Mesenchymal stem cell (in vitro differentiated cells and primary cell): ENCODE measurements around the gene ERG.
A peak's percentile ranks its signal among the peaks of the same experiment; 100 is the strongest.

Experiments used
- DNase-seq: peaks from one replicate; pipeline ENCODE4 v3.0.0-alpha.2; 2013
- H2AFZ ChIP-seq: one replicate; pipeline ENCODE4 v1.6.1; 2013; ENCODE audit warnings: low read depth, mild to moderate bottlenecking, control low read depth, inconsistent platforms, low read length, moderate library complexity
- H2AK5ac ChIP-seq: 2 replicates; pipeline ENCODE4 v1.6.1; 2013; ENCODE audit warnings: low read length, moderate library complexity, mild to moderate bottlenecking, inconsistent platforms; ENCODE audit not compliant: severe bottlenecking
- H2BK120ac ChIP-seq: one replicate; pipeline ENCODE4 v1.6.1; 2013; ENCODE audit warnings: low read depth, mild to moderate bottlenecking, inconsistent platforms, low read length, moderate library complexity
- H2BK12ac ChIP-seq, 2 experiments: one replicate each; pipeline ENCODE4 v1.6.1; 2013; ENCODE audit warnings: inconsistent platforms in 2 of 2, low read length in 2 of 2, mild to moderate bottlenecking in 2 of 2, moderate library complexity in 2 of 2, control low read depth in 1 of 2
- H2BK15ac ChIP-seq: one replicate; pipeline ENCODE4 v1.6.1; 2013; ENCODE audit warnings: mild to moderate bottlenecking, low read depth, inconsistent platforms; ENCODE audit not compliant: poor library complexity, severe bottlenecking
- H2BK5ac ChIP-seq: 2 replicates; pipeline ENCODE4 v1.6.1; 2013; ENCODE audit warnings: low read depth, mild to moderate bottlenecking, low read length, control low read depth, inconsistent platforms; ENCODE audit not compliant: poor library complexity, severe bottlenecking
- H3K14ac ChIP-seq, 2 experiments: one replicate each; pipeline ENCODE4 v1.6.1; 2013; ENCODE audit warnings: inconsistent platforms in 2 of 2, low read length in 2 of 2, control low read depth in 1 of 2, mild to moderate bottlenecking in 1 of 2, moderate library complexity in 1 of 2
- H3K18ac ChIP-seq, 2 experiments: one replicate each; pipeline ENCODE4 v1.6.1; 2013; ENCODE audit warnings: inconsistent platforms in 2 of 2, low read length in 2 of 2, control low read depth in 1 of 2, low read depth in 1 of 2, mild to moderate bottlenecking in 1 of 2
- H3K23ac ChIP-seq, 2 experiments: one replicate each; pipeline ENCODE4 v1.6.1; 2013; ENCODE audit warnings: inconsistent platforms in 2 of 2, low read length in 2 of 2, mild to moderate bottlenecking in 2 of 2, moderate library complexity in 2 of 2, control low read depth in 1 of 2
- H3K27ac ChIP-seq: 2 replicates; pipeline ENCODE4 v1.5.1; 2013; ENCODE audit warnings: mild to moderate bottlenecking, moderate library complexity, low read length, control low read depth, inconsistent platforms; ENCODE audit not compliant: poor library complexity, severe bottlenecking
- H3K27me3 ChIP-seq, 2 experiments: 2 replicates each; pipeline versions ENCODE4 v1.6.1 to v1.7.0; 2013; ENCODE audit warnings: low read length in 2 of 2, mild to moderate bottlenecking in 2 of 2, moderate library complexity in 2 of 2, control low read depth in 1 of 2, inconsistent platforms in 1 of 2; ENCODE audit not compliant: control insufficient read depth in 1 of 2, insufficient read depth in 1 of 2
- H3K36me3 ChIP-seq, 2 experiments: 2 replicates each; pipeline versions ENCODE4 v1.6.1 to v1.7.0; 2013; ENCODE audit warnings: low read length in 2 of 2, control low read depth in 1 of 2, inconsistent platforms in 1 of 2, low read depth in 1 of 2, mild to moderate bottlenecking in 1 of 2; ENCODE audit not compliant: insufficient read depth in 2 of 2, control insufficient read depth in 1 of 2
- H3K4ac ChIP-seq, 2 experiments: one replicate each; pipeline ENCODE4 v1.6.1; 2013; ENCODE audit warnings: inconsistent platforms in 2 of 2, low read length in 2 of 2, mild to moderate bottlenecking in 2 of 2, moderate library complexity in 2 of 2, control low read depth in 1 of 2, low read depth in 1 of 2
- H3K4me1 ChIP-seq: 2 replicates; pipeline ENCODE4 v1.6.1; 2013; ENCODE audit warnings: low read depth, low read length, control low read depth; ENCODE audit not compliant: control insufficient read depth, insufficient read depth
- H3K4me2 ChIP-seq: 2 replicates; pipeline ENCODE4 v1.6.1; 2013; ENCODE audit warnings: low read length, mild to moderate bottlenecking, inconsistent platforms; ENCODE audit not compliant: poor library complexity, severe bottlenecking
- H3K4me3 ChIP-seq, 2 experiments: 2 replicates each; pipeline versions ENCODE4 v1.5.1 to v1.7.0; 2013; ENCODE audit warnings: low read length in 2 of 2, mild to moderate bottlenecking in 2 of 2, control low read depth in 1 of 2, low read depth in 1 of 2; ENCODE audit not compliant: insufficient read depth in 1 of 2
- H3K79me1 ChIP-seq: replicated peaks from 2 replicates; pipeline ENCODE4 v1.6.1; 2013; ENCODE audit warnings: mild to moderate bottlenecking, control low read depth, low read length, inconsistent platforms; ENCODE audit not compliant: poor library complexity, severe bottlenecking
- H3K9ac ChIP-seq: 2 replicates; pipeline ENCODE4 v1.7.0; 2013; ENCODE audit warnings: mild to moderate bottlenecking, low read length, moderate library complexity
- H3K9me3 ChIP-seq: 2 replicates; pipeline ENCODE4 v1.7.0; 2013; ENCODE audit warnings: mild to moderate bottlenecking, low read length; ENCODE audit not compliant: control insufficient read depth
- H4K8ac ChIP-seq: one replicate; pipeline ENCODE4 v1.6.1; 2013; ENCODE audit warnings: inconsistent platforms, mild to moderate bottlenecking, low read length, moderate library complexity
- H4K91ac ChIP-seq: one replicate; pipeline ENCODE4 v1.6.1; 2013; ENCODE audit warnings: mild to moderate bottlenecking, low read length, inconsistent platforms
- WGBS: methylation state at CpG from one replicate; pipeline ENCODE4 v1.1.7; 2013; ENCODE audit warnings: mixed read lengths; 5-methylcytosine and 5-hydroxymethylcytosine counted together

ERG gene

DNA sequence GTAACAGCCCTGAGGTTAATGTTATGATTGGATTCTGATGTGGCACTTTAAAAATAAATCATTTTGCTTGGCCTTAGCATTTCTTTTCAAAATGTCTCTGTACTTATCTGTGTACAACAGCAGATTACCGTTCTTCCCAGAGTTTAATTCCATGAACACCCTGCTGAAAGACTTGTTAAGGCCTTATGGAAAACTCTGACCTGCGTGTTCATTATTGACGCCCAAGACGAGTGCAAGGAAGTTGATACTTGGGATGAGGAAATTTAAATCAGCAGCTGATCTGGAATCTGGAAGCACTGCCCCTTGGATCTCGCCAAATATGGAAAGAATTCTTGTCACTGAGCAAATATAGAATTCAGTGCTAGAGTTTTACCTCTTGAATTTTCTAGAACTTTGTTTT, 6.7 kb downstream of the ERG start:
- Histone ChIP-seq H4K8ac (no peak overlapping the region), H3K18ac (no peak overlapping the region), H3K27ac (no peak overlapping the region), H3K36me3 (no peaks in the 10 kb centered on the region), H3K4me2 (no peak overlapping the region), H3K9ac (no peak overlapping the region), H3K79me1 (no peaks in the 10 kb centered on the region), H3K4ac (no peak overlapping the region), H2BK12ac (no peak overlapping the region), H4K91ac (no peak overlapping the region), H2BK15ac (no peak overlapping the region), H3K4me3 (no peak overlapping the region), H3K27me3 (no peaks in the 10 kb centered on the region), H2BK5ac (no peak overlapping the region), H2AK5ac (no peak overlapping the region), H2AFZ (no peak overlapping the region), H3K23ac (no peak overlapping the region), H3K14ac (no peak overlapping the region), H3K4me1 (peaks cover 16% of the 10 kb centered on the region), H2BK120ac (no peak overlapping the region), H3K9me3 (no peaks in the 10 kb centered on the region)
- no peak for DNase-seq
- 77% methylated on average over 5 of the region's 5 CpGs for WGBS

DNA sequence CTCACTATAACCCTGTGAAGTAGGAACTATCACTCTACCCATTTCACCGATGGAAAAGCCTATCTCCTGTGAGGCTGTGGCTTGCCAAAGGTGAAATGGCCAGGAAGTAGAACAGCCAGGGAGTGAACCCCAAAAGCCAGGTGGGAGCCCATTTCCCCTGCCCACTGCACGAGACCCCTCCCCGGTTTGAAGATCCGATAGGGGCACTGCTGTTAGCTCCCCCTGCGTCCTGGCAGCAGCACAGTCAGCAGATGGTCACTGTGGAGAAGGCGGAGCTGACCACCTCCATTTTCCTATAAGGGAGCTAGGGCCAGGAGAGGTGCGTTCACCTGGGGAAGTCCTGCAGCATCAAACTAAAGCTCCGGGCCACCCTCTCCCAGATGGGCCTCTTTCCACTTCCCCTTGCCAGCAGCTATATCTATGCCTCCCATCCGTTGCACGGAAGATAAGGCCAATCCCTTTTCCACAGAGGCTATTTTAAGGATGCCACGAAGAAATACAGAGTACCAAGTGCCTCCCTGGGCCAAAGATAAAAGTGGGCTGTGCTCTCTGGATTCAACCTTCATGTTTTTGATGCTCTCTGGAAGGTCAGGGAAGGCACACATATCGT, 7.8 kb downstream of the ERG start:
- 93% methylated on average over 12 of the region's 12 CpGs for WGBS

DNA sequence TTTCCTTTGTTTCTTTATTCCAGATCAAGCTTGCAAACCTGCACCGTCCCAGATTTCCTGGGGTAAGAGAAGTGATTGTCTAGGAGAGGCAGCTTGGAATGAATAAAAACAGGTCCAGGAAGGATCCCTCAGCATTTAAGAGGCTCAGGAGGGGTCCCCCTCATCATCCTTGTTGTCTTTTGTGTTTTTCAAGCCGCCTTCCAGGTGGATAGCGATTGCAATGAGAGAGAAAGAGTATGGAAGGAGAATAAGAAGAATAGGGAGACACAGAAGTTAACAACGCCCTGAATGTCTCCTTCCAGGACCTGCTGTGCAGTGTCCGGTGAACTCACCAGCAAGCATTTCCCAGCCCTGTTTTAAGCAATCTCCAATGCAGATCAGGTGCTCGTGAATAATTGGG, 8.5 kb downstream of the ERG start:
- Histone ChIP-seq H3K18ac (no peak overlapping the region), H2BK12ac (no peak overlapping the region), H4K8ac (no peak overlapping the region), H3K27me3 (no peaks in the 10 kb centered on the region), H2AK5ac (no peak overlapping the region), H3K27ac (no peak overlapping the region), H3K4me3 (no peak overlapping the region), H3K23ac (no peak overlapping the region), H3K79me1 (no peaks in the 10 kb centered on the region), H3K4ac (no peak overlapping the region), H3K9me3 (no peaks in the 10 kb centered on the region), H3K9ac (no peak overlapping the region), H2BK120ac (no peak overlapping the region), H2BK5ac (no peak overlapping the region), H3K4me2 (no peak overlapping the region), H3K36me3 (no peaks in the 10 kb centered on the region), H3K4me1 (peaks cover 16% of the 10 kb centered on the region), H2BK15ac (no peak overlapping the region), H4K91ac (no peak overlapping the region), H3K14ac (no peak overlapping the region), H2AFZ (no peak overlapping the region)
- 74% methylated on average over 5 of the region's 6 CpGs for WGBS
- DNase-seq: no peak

More for the DNA sequence above, 7.8 kb downstream of the ERG start:
- H2BK15ac ChIP-seq: peak overlapping the region; percentile 32
- no peak overlapping the region for H2AFZ ChIP-seq
- H3K4me3 ChIP-seq: no peak overlapping the region
- DNase-seq: no peak
- H3K27ac ChIP-seq: no peak overlapping the region
- H2BK12ac ChIP-seq: peak overlapping the region in 1 of 2 experiments; percentile 37
- H3K4me2 ChIP-seq: no peak overlapping the region
- peak overlapping the region; percentile 35 for H4K91ac ChIP-seq
- peak overlapping the region; percentile 72 for H2AK5ac ChIP-seq
- H3K36me3 ChIP-seq: no peaks in the 10 kb centered on the region
- H3K4ac ChIP-seq: no peak overlapping the region
- H3K27me3 ChIP-seq: no peaks in the 10 kb centered on the region
- no peak overlapping the region for H2BK5ac ChIP-seq
- H3K18ac ChIP-seq: no peak overlapping the region
- H3K9me3 ChIP-seq: no peaks in the 10 kb centered on the region
- no peak overlapping the region for H2BK120ac ChIP-seq
- no peak overlapping the region for H3K9ac ChIP-seq
- no peaks in the 10 kb centered on the region for H3K79me1 ChIP-seq
- H4K8ac ChIP-seq: no peak overlapping the region
- peaks cover 19% of the 10 kb centered on the region for H3K4me1 ChIP-seq
- H3K14ac ChIP-seq: no peak overlapping the region
- H3K23ac ChIP-seq: no peak overlapping the region

DNA sequence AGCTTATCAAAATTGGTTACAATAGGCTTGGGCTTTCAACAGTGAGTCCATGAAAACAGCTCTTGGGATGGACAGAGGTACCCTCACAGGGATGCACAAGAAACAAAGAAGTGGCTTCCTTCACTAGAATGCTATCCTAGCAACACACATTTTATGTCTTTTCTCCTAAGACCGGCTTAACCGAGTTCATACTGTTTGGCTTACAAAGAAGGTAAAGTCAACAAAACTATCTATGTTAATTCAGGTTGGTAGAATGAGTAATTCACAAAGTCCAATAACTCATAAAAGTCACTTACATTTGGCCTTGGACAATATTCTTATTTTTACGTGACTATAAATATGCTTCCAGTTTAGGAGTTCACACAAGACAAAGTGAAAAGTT, 9.0 kb downstream of the ERG start:
- Histone ChIP-seq H3K4me3 (no peak overlapping the region), H2BK12ac (no peak overlapping the region), H3K9ac (no peak overlapping the region), H3K9me3 (no peaks in the 10 kb centered on the region), H2BK120ac (no peak overlapping the region), H3K14ac (no peak overlapping the region), H3K36me3 (no peaks in the 10 kb centered on the region), H3K23ac (no peak overlapping the region), H4K91ac (no peak overlapping the region), H3K79me1 (no peaks in the 10 kb centered on the region), H3K4ac (no peak overlapping the region), H2AK5ac (no peak overlapping the region), H3K4me2 (no peak overlapping the region), H3K18ac (no peak overlapping the region), H4K8ac (no peak overlapping the region), H2BK15ac (no peak overlapping the region), H3K4me1 (peaks cover 14% of the 10 kb centered on the region), H2AFZ (no peak overlapping the region), H3K27me3 (no peaks in the 10 kb centered on the region), H3K27ac (no peak overlapping the region), H2BK5ac (no peak overlapping the region)
- 93% methylated on average over 1 of the region's 3 CpGs for WGBS
- DNase-seq: no peak
